HepG2 (cell line): ENCODE measurements around the gene HIPK2. TPM values are rescaled to one million over a fixed set of nuclear protein-coding genes. Genes with fewer than 3 reads are reported as not detected.

Experiments
- ATAC-seq: fragments of 200-7000 bp; cut with Tn5 transposase; 3 replicates; pipeline ENCODE4 v1.9.1; 2020; ENCODE audit warnings: mild to moderate bottlenecking, moderate library complexity
- BruUV-seq: library from RNA; stranded (reverse); fragments of 400-500 nt; replicated peaks from 2 replicates; lab custom pipeline; 2021; lab: Mats Ljungman, UMichigan
- CTCF ChIA-PET: fragments of 300-600 bp; formaldehyde crosslinking; extraction: SDS; loops from one replicate; lab custom pipeline; 2021; ENCODE audit warnings: low total read pairs, inconsistent platforms, low intra/inter-chr PET ratio; lab: Yijun Ruan, JAX
- POLR2A ChIA-PET: fragments of 350-600 bp; sonication (Branson Sonifier 250); formaldehyde crosslinking; loops from one replicate; lab custom pipeline; 2020; ENCODE audit warnings: antibody characterized with exemption, inconsistent platforms; lab: Yijun Ruan, JAX
- DNase-seq: peaks from one replicate; pipeline ENCODE4 v3.0.0-alpha.2; 2015; ENCODE audit warnings: low spot score
- FAIRE-seq: peaks from 3 replicates; lab custom pipeline; 2011; peaks lifted over from hg19 to GRCh38; lab: Jason Lieb, UNC
- H2AFZ ChIP-seq: one replicate; pipeline ENCODE4 v1.6.1; 2011; ENCODE audit warnings: low read length, inconsistent platforms
- H3K27ac ChIP-seq: fragments of 300-600 bp; 3 replicates; pipeline ENCODE4 v1.8.0; 2011; ENCODE audit warnings: mixed run types, mild to moderate bottlenecking, mixed read lengths, low read length, inconsistent platforms; ENCODE audit not compliant: insufficient read depth; ENCODE audit errors: extremely low read length
- H3K27me3 ChIP-seq, 2 experiments: fragments of 200-600 bp in 1 of 2; 2 replicates in 1 of 2; 3 replicates in 1 of 2; pipeline versions ENCODE4 v1.6.0 to v1.8.0; 2011; ENCODE audit warnings: low read length in 2 of 2, mild to moderate bottlenecking in 2 of 2, moderate library complexity in 2 of 2, inconsistent platforms in 1 of 2; ENCODE audit not compliant: insufficient read depth in 2 of 2, control insufficient read depth in 1 of 2
- H3K36me3 ChIP-seq, 2 experiments: fragments of 200-600 bp in 1 of 2; replicated peaks in 1 of 2; 2 replicates in 1 of 2; 3 replicates in 1 of 2; pipeline versions ENCODE4 v1.5.1 to v1.8.0; 2011; ENCODE audit warnings: low read length in 2 of 2, inconsistent platforms in 1 of 2; ENCODE audit not compliant: insufficient read depth in 2 of 2, control insufficient read depth in 1 of 2
- H3K4me1 ChIP-seq: 2 replicates; pipeline ENCODE4 v1.5.1; 2012; ENCODE audit warnings: low read length, inconsistent platforms; ENCODE audit not compliant: insufficient read depth
- H3K4me2 ChIP-seq: 2 replicates; pipeline ENCODE4 v1.6.0; 2011; ENCODE audit warnings: low read depth, low read length, inconsistent platforms
- H3K4me3 ChIP-seq, 3 experiments: fragments of 200-600 bp in 1 of 3; sonication (generic), shearing (Covaris generic) in 1 of 3; replicated peaks in 1 of 3; 2 replicates each; pipeline ENCODE4 v1.5.1; 2011 to 2016; ENCODE audit warnings: low read length in 3 of 3, inconsistent platforms in 2 of 3, low read depth in 2 of 3, mild to moderate bottlenecking in 2 of 3, control low read depth in 1 of 3, mixed read lengths in 1 of 3; ENCODE audit not compliant: insufficient read depth in 1 of 3
- H3K79me2 ChIP-seq: one replicate; pipeline ENCODE4 v1.6.1; 2011; ENCODE audit warnings: low read length, inconsistent platforms; ENCODE audit not compliant: insufficient read depth
- H3K9ac ChIP-seq: 2 replicates; pipeline ENCODE4 v1.6.0; 2011; ENCODE audit warnings: mild to moderate bottlenecking, low read depth, low read length, inconsistent platforms; ENCODE audit not compliant: insufficient read depth
- H3K9me3 ChIP-seq: 2 replicates; pipeline ENCODE4 v1.5.1; 2012; ENCODE audit warnings: mild to moderate bottlenecking, low read length
- H4K20me1 ChIP-seq: 2 replicates; pipeline ENCODE4 v1.6.0; 2011; ENCODE audit warnings: inconsistent platforms, mild to moderate bottlenecking, low read length, moderate library complexity; ENCODE audit not compliant: insufficient read depth
- BCL6 ChIP-seq: IDR thresholded peaks from 2 replicates; pipeline ENCODE4 v1.6.1; 2016; ENCODE audit warnings: missing genetic modification reagents, missing compliant biosample characterization
- ERF ChIP-seq: IDR thresholded peaks from 2 replicates; pipeline ENCODE4 v1.6.1; 2018; ENCODE audit warnings: missing biosample characterization, missing genetic modification reagents
- HCFC1 ChIP-seq: fragments of 150-350 bp; IDR thresholded peaks from 2 replicates; pipeline ENCODE4 v1.6.1; 2014; ENCODE audit warnings: low read depth, low read length
- HDAC2 ChIP-seq: sonication (generic); formaldehyde crosslinking; IDR thresholded peaks from 2 replicates; pipeline ENCODE4 v1.4.0; 2020; ENCODE audit warnings: missing genetic modification reagents
- KAT8 ChIP-seq: IDR thresholded peaks from 2 replicates; pipeline ENCODE4 v1.6.1; 2016; ENCODE audit warnings: missing genetic modification reagents, missing compliant biosample characterization
- NRL ChIP-seq: sonication (generic); formaldehyde crosslinking; IDR thresholded peaks from 2 replicates; pipeline ENCODE4 v1.5.0; 2020; ENCODE audit warnings: missing genetic modification reagents, mild to moderate bottlenecking, moderate library complexity, borderline replicate concordance
- PHF5A ChIP-seq: IDR thresholded peaks from one replicate; pipeline ENCODE4 v1.6.1; 2018; ENCODE audit warnings: low read depth, missing genetic modification reagents; ENCODE audit not compliant: unreplicated experiment
- ZMYM3 ChIP-seq: sonication (generic); formaldehyde crosslinking; IDR thresholded peaks from 2 replicates; pipeline ENCODE4 v1.5.1; 2020; ENCODE audit warnings: mild to moderate bottlenecking, missing genetic modification reagents
- ZNF280D ChIP-seq: sonication (generic); formaldehyde crosslinking; IDR thresholded peaks from 2 replicates; pipeline ENCODE4 v1.5.1; 2020; ENCODE audit warnings: mild to moderate bottlenecking, missing genetic modification reagents
- ZNF414 ChIP-seq: sonication (generic); formaldehyde crosslinking; IDR thresholded peaks from 2 replicates; pipeline ENCODE4 v1.5.0; 2020; ENCODE audit warnings: missing genetic modification reagents
- ZNF609 ChIP-seq: sonication (generic); formaldehyde crosslinking; IDR thresholded peaks from 2 replicates; pipeline ENCODE4 v1.4.0; 2020; ENCODE audit warnings: mild to moderate bottlenecking, missing genetic modification reagents, borderline replicate concordance
- ZNF652 ChIP-seq: IDR thresholded peaks from 2 replicates; pipeline ENCODE4 v1.6.1; 2016; ENCODE audit warnings: low read depth, borderline replicate concordance
- ZUFSP ChIP-seq: sonication (generic); formaldehyde crosslinking; IDR thresholded peaks from 2 replicates; pipeline ENCODE4 v1.9.0; 2021; ENCODE audit warnings: missing genetic modification reagents, mild to moderate bottlenecking, borderline replicate concordance
- WGBS: methylation state at CpG from one replicate; pipeline ENCODE4 v1.1.6; 2017; ENCODE audit warnings: low lambda C conversion rate; 5-methylcytosine and 5-hydroxymethylcytosine counted together
- in situ Hi-C: cut with HindIII; loops from 2 replicates; pipeline ENCODE4 v1.10.0; 2017; ENCODE audit warnings: low pct_unique_long_range_greater_than_20kb; ENCODE audit not compliant: extremely low pct_ligation_motif_present
- intact Hi-C: fragments of 100-400 bp; cut with micrococcal nuclease; formaldehyde crosslinking; loops from one replicate; pipeline ENCODE4 v1.10.0; 2022; ENCODE audit not compliant: unreplicated experiment
- polyA plus RNA-seq, 8 experiments: library from polyadenylated mRNA; depleted of rRNA in 3 of 8; stranded (reverse) in 7 of 8; unstranded in 1 of 8; fragments of >200 nt; fragmentation: Illumina TruSeq in 4 of 8; extraction: Trizol in 4 of 8; gene quantifications; 2 replicates each; pipeline versions ENCODE4 v1.2.1 to v1.2.3, GENCODE V29; 2011 to 2016; ENCODE audit warnings: low read depth in 4 of 8, missing spikeins in 1 of 8, mixed read lengths in 1 of 8; ENCODE audit not compliant: insufficient read depth in 1 of 8
- total RNA-seq, 5 experiments: library from RNA; depleted of rRNA; stranded (reverse); fragments of >200 nt; fragmentation: Illumina TruSeq; extraction: Trizol; gene quantifications; 2 replicates each; pipeline ENCODE4 v1.2.3, GENCODE V29; 2016; ENCODE audit warnings: low read depth in 1 of 5

Gene HIPK2
- total and polyA plus RNA-seq, 2 of the 13 experiments (the other 11 are each of a cell fraction or from before 2014, with no cell fraction given): 14.4 to 20.2 TPM

- in situ Hi-C loops (no loop called here), intact Hi-C loops (no loop called here)
- Histone ChIP-seq H3K4me2 (peak overlapping the region; percentile 74), H4K20me1 (no peaks in the 10 kb centered on the region), H3K4me3 (no peak overlapping the region; a peak in 1 of 6 replicates), H3K9me3 (no peaks in the 10 kb centered on the region), H3K79me2 (peaks cover 12% of the 10 kb centered on the region), H3K9ac (peak overlapping the region; percentile 45), H3K36me3 (peaks cover 3 to 6% of the 10 kb centered on the region in 2 experiments; a peak in 4 of 5 replicates), H3K27me3 (no peaks in the 10 kb centered on the region), H3K27ac (peak overlapping the region; percentile 84), H2AFZ (no peak overlapping the region), H3K4me1 (peaks cover 87% of the 10 kb centered on the region)
- BruUV-seq: no TSS peak
- FAIRE-seq (peak; percentile 64), DNase-seq (peak; percentile 90), ATAC-seq (peak; percentile 75)
- WGBS: 41% methylated on average over 9 of the region's 10 CpGs
- ChIA-PET POLR2A (interaction anchor here (0.8 to 3.8 kb wide), 8 partner anchors 10 to 80 kb away, joined by 3 to 15 read pairs (median 4); no protein-coding TSS in a partner anchor), CTCF (no interaction called here)
- TF ChIP-seq HCFC1 (no peak), HDAC2 (peak; percentile 73; the same call in 1 of the 2 replicates), ZNF414 (CRISPR knock-in tag) (no peak), ZNF652 (CRISPR knock-in tag) (peak; percentile 52; the same call in 1 of the 2 replicates), BCL6 (CRISPR knock-in tag) (peak; percentile 63), ZUFSP (CRISPR knock-in tag) (no peak), ERF (CRISPR knock-in tag) (0 out of 2 replicates have a peak, but pooled peaks have one; percentile 55), ZNF609 (CRISPR knock-in tag) (peak; percentile 77), NRL (CRISPR knock-in tag) (no peak), ZNF280D (CRISPR knock-in tag) (peak; percentile 31; the same call in 1 of the 2 replicates), KAT8 (CRISPR knock-in tag) (0 out of 2 replicates have a peak, but pooled peaks have one; percentile 31), PHF5A (no peak), ZMYM3 (CRISPR knock-in tag) (peak; percentile 82; the same call in 1 of the 2 replicates)
These were observed 117.3 kb downstream of the HIPK2 start for GRCh38 chr7:139660317-139661042.
